Endothelial cell of umbilical vein (primary cell): ENCODE results near the gene OVCH1.

ENCODE experiments used
- CTCF ChIP-seq, 2 donors: IDR thresholded peaks; 1 replicate in 1 of 2; 2 replicates in 1 of 2; pipeline ENCODE4 v1.5.1; 2011; ENCODE audit warnings: low read length in 2 of 2, mild to moderate bottlenecking in 2 of 2, moderate library complexity in 2 of 2, control low read depth in 1 of 2, inconsistent platforms in 1 of 2, low read depth in 1 of 2; ENCODE audit not compliant: insufficient read depth in 1 of 2; ENCODE audit errors: extremely low read depth in 1 of 2
- EZH2 ChIP-seq: IDR thresholded peaks from 2 replicates; pipeline ENCODE4 v1.6.1; 2012; ENCODE audit warnings: borderline replicate concordance, low read depth, mild to moderate bottlenecking, moderate library complexity, low read length, inconsistent platforms; ENCODE audit not compliant: severe bottlenecking
- JUN ChIP-seq: IDR thresholded peaks from 2 replicates; pipeline ENCODE4 v1.6.1; 2011; ENCODE audit warnings: borderline replicate concordance, low read depth; ENCODE audit not compliant: insufficient read length, insufficient read depth
- POLR2A ChIP-seq: IDR thresholded peaks from 2 replicates; pipeline ENCODE4 v1.6.1; 2012; ENCODE audit warnings: low read depth, mild to moderate bottlenecking, control low read depth, low read length
- POLR2AphosphoS5 ChIP-seq: IDR thresholded peaks from 2 replicates; pipeline ENCODE4 v1.6.1; 2012; ENCODE audit warnings: low read depth, mild to moderate bottlenecking, control low read depth, low read length, moderate library complexity; ENCODE audit not compliant: insufficient read depth

GRCh38 chr12:29518407-29518806, 20.9 kb upstream of the OVCH1 start:
- TF ChIP-seq CTCF (IDR thresholded peaks at IDR 0.05; ENCODE audit: extremely low read depth in 1 of 2, insufficient read depth in 1 of 2, low read depth in 1 of 2, low read length in 2 of 2) = no peak
- TF ChIP-seq EZH2 = no peak
- no peak for TF ChIP-seq JUN
- TF ChIP-seq POLR2AphosphoS5 = no peak
- no peak for TF ChIP-seq POLR2A
